Fibroblast of lung (primary cell): ENCODE data around the gene LEO1. TPM values are rescaled to one million over a fixed set of nuclear protein-coding genes. Genes with fewer than 3 reads are reported as not detected.
A peak's percentile ranks its signal among the peaks of the same experiment; 100 is the strongest.

ENCODE experiments used
- DNase-seq, 2 donors: peaks; one replicate each; pipeline versions ENCODE4 v3.0.0 to v3.0.0-alpha.2; 2010; ENCODE audit warnings: low read depth in 2 of 2
- H2AFZ ChIP-seq: 2 replicates; pipeline ENCODE4 v1.5.1; 2012; ENCODE audit warnings: low read length, control low read depth, inconsistent platforms
- H3K27ac ChIP-seq: 2 replicates; pipeline ENCODE4 v1.5.1; 2011; ENCODE audit warnings: low read length, control low read depth; ENCODE audit not compliant: insufficient read depth
- H3K27me3 ChIP-seq: 2 replicates; pipeline ENCODE4 v1.5.1; 2011; ENCODE audit warnings: mild to moderate bottlenecking, low read length; ENCODE audit not compliant: control insufficient read depth, insufficient read depth
- H3K36me3 ChIP-seq: 2 replicates; pipeline ENCODE4 v1.5.1; 2011; ENCODE audit warnings: low read length; ENCODE audit not compliant: control insufficient read depth, insufficient read depth
- H3K4me1 ChIP-seq: 2 replicates; pipeline ENCODE4 v1.5.1; 2011; ENCODE audit warnings: low read length; ENCODE audit not compliant: control insufficient read depth, insufficient read depth; ENCODE audit errors: extremely low read depth
- H3K4me2 ChIP-seq: 2 replicates; pipeline ENCODE4 v1.5.1; 2011; ENCODE audit warnings: low read length, control low read depth; ENCODE audit not compliant: insufficient read depth; ENCODE audit errors: extremely low read depth
- H3K4me3 ChIP-seq, 4 experiments: fragments of 200-600 bp in 1 of 4; sonication (generic) in 1 of 4; replicated peaks in 1 of 4; 2 replicates each; pipeline ENCODE4 v1.5.1; 2011 to 2016; ENCODE audit warnings: low read length in 4 of 4, low read depth in 3 of 4, mild to moderate bottlenecking in 3 of 4, control low read depth in 2 of 4, inconsistent platforms in 1 of 4, mixed read lengths in 1 of 4; ENCODE audit not compliant: insufficient read depth in 1 of 4; ENCODE audit errors: control extremely low read depth in 1 of 4
- H3K79me2 ChIP-seq: 2 replicates; pipeline ENCODE4 v1.5.1; 2012; ENCODE audit warnings: mild to moderate bottlenecking, low read length, inconsistent platforms; ENCODE audit not compliant: control insufficient read depth, insufficient read depth
- H3K9ac ChIP-seq: 2 replicates; pipeline ENCODE4 v1.5.1; 2011; ENCODE audit warnings: mild to moderate bottlenecking, low read length, control low read depth; ENCODE audit not compliant: insufficient read depth
- H3K9me3 ChIP-seq: 2 replicates; pipeline ENCODE4 v1.5.1; 2012; ENCODE audit warnings: low read depth, low read length; ENCODE audit not compliant: control insufficient read depth, insufficient read depth
- H4K20me1 ChIP-seq: 2 replicates; pipeline ENCODE4 v1.5.1; 2011; ENCODE audit warnings: low read length; ENCODE audit not compliant: control insufficient read depth, insufficient read depth; ENCODE audit errors: extremely low read depth
- EZH2 ChIP-seq: IDR thresholded peaks from 2 replicates; pipeline ENCODE4 v1.5.1; 2012; ENCODE audit warnings: low read length, control low read depth, mild to moderate bottlenecking; ENCODE audit errors: missing control alignments
- polyA plus RNA-seq, 2 donors: library from polyadenylated mRNA; depleted of rRNA in 1 of 2; stranded (reverse) in 1 of 2; unstranded in 1 of 2; fragments of >200 nt; gene quantifications; 2 replicates each; pipeline ENCODE4 v1.2.1, GENCODE V29; 2011 to 2012; ENCODE audit warnings: missing spikeins in 1 of 2
- total RNA-seq: library from RNA; depleted of rRNA; stranded (reverse); fragments of >200 nt; gene quantifications from 2 replicates; pipeline ENCODE4 v1.2.1, GENCODE V29; 2014
- TF ChIP-seq, protein P1 (sequence below), 2 donors: IDR thresholded peaks in 1 of 2; conservative IDR thresholded peaks in 1 of 2; 1 replicate in 1 of 2; 2 replicates in 1 of 2; pipeline ENCODE4 v1.5.1; 2011 to 2012; ENCODE audit warnings: low read length in 2 of 2, control low read depth in 1 of 2, inconsistent platforms in 1 of 2, low read depth in 1 of 2, mild to moderate bottlenecking in 1 of 2

Gene LEO1
- total and polyA plus RNA-seq, 2 donors (not counting 1 experiment from before 2014, with no cell fraction given) = 12.9 to 21.3 TPM

DNA sequence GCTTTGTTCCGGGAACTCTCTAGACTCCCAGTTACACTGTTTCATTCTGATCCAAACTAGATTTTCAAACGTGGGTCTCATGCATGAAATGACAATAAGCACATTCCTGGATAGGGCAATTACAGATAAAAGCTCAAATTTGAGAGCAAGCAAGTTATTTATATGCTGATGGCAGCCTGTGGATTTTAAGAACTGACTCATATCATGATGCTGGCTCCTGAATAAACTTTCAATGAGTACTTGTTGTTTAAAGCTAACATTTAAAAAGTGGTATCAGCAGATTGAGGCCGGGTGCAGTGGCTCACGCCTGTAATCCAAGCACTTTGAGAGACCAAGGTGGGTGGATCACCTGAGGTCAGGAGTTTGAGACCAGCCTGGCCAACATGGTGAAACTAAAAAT lies 66.6 kb downstream of the LEO1 start:
- Histone ChIP-seq H3K27me3 (no peaks in the 10 kb centered on the region), H3K4me2 (no peak overlapping the region), H3K4me3 (no peak overlapping the region), H3K27ac (no peak overlapping the region), H3K9me3 (no peaks in the 10 kb centered on the region), H4K20me1 (no peaks in the 10 kb centered on the region), H3K9ac (no peak overlapping the region), H3K79me2 (no peaks in the 10 kb centered on the region), H2AFZ (no peak overlapping the region), H3K4me1 (no peaks in the 10 kb centered on the region), H3K36me3 (peaks cover 9% of the 10 kb centered on the region)
- no peak for TF ChIP-seq EZH2
- TF ChIP-seq, protein P1, sequence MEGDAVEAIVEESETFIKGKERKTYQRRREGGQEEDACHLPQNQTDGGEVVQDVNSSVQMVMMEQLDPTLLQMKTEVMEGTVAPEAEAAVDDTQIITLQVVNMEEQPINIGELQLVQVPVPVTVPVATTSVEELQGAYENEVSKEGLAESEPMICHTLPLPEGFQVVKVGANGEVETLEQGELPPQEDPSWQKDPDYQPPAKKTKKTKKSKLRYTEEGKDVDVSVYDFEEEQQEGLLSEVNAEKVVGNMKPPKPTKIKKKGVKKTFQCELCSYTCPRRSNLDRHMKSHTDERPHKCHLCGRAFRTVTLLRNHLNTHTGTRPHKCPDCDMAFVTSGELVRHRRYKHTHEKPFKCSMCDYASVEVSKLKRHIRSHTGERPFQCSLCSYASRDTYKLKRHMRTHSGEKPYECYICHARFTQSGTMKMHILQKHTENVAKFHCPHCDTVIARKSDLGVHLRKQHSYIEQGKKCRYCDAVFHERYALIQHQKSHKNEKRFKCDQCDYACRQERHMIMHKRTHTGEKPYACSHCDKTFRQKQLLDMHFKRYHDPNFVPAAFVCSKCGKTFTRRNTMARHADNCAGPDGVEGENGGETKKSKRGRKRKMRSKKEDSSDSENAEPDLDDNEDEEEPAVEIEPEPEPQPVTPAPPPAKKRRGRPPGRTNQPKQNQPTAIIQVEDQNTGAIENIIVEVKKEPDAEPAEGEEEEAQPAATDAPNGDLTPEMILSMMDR (conservative IDR thresholded peaks at IDR 0.05 in 1 of 2, IDR thresholded peaks at IDR 0.05 in 1 of 2; ENCODE audit: low read depth in 1 of 2, low read length in 2 of 2) = no peak
- peak in 1 of 2 donors; percentile 20 for DNase-seq

DNA sequence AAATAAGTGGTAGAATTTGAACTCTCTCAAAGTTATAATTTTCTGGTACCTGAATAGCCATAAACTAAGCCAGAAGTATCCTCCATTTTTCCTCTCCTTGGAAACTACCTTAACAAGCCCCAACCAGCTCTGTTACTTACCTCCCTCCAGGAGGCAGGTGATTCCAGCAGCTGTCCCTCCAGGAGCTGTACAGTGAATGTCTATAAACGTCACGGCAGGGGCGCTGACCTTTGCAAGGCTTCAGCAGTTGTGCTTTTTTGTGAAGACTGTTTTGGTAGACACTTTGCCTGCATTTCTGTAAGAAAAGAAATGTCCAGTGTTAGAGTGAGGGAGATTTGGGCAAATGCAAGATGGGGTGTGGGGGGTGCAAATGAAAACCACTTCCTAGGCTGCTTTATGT lies 67.2 kb downstream of the LEO1 start:
- no peak for DNase-seq
- H3K4me3 ChIP-seq = no peak overlapping the region
- no peaks in the 10 kb centered on the region for H3K9me3 ChIP-seq
- peaks cover 10% of the 10 kb centered on the region for H3K36me3 ChIP-seq
- TF ChIP-seq, protein P1 (conservative IDR thresholded peaks at IDR 0.05 in 1 of 2, IDR thresholded peaks at IDR 0.05 in 1 of 2; ENCODE audit: low read depth in 1 of 2, low read length in 2 of 2) = no peak
- TF ChIP-seq EZH2 = no peak
- H3K27ac ChIP-seq = no peak overlapping the region
- H3K4me1 ChIP-seq = no peaks in the 10 kb centered on the region
- H3K4me2 ChIP-seq = no peak overlapping the region
- no peak overlapping the region for H3K9ac ChIP-seq
- no peaks in the 10 kb centered on the region for H3K27me3 ChIP-seq
- no peaks in the 10 kb centered on the region for H4K20me1 ChIP-seq
- H2AFZ ChIP-seq = no peak overlapping the region
- no peaks in the 10 kb centered on the region for H3K79me2 ChIP-seq

DNA sequence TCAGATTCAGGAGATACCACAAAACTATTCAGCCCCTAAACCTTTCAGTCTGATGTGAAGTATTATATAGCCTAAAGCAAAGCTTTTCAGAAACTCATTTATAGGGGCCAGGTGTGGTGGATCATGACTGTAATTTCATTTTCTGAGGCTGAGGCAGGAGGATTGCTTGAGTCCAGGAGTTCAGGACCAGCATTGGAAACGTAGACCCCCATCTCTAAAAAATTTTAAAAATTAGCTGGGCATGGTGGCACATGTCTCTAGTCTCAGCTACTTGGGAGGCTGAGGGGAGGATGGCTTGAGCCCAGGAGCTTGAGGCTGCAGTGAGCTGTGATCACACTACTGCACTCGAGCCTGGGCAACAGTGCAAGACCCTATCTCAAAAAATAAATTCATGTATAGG lies 82.1 kb downstream of the LEO1 start:
- TF ChIP-seq, protein P1 (conservative IDR thresholded peaks at IDR 0.05 in 1 of 2, IDR thresholded peaks at IDR 0.05 in 1 of 2; ENCODE audit: low read depth in 1 of 2, low read length in 2 of 2) = no peak
- no peak for TF ChIP-seq EZH2
- no peak overlapping the region for H2AFZ ChIP-seq
- H3K79me2 ChIP-seq = peaks cover 2% of the 10 kb centered on the region
- H3K36me3 ChIP-seq = peaks cover 2% of the 10 kb centered on the region
- peaks cover 4% of the 10 kb centered on the region for H3K4me1 ChIP-seq
- no peak overlapping the region for H3K4me2 ChIP-seq
- no peak for DNase-seq
- H3K27ac ChIP-seq = no peak overlapping the region
- H3K9me3 ChIP-seq = no peaks in the 10 kb centered on the region
- no peak overlapping the region for H3K4me3 ChIP-seq
- H4K20me1 ChIP-seq = no peaks in the 10 kb centered on the region
- H3K9ac ChIP-seq = no peak overlapping the region
- no peaks in the 10 kb centered on the region for H3K27me3 ChIP-seq
